Breast epithelium (tissue), 4 donors: Measurements from ENCODE around the gene SH3D19. TPM values are rescaled to one million over a fixed set of nuclear protein-coding genes. Genes with fewer than 3 reads are reported as not detected.
A peak's percentile ranks its signal among the peaks of the same experiment; 100 is the strongest.

ENCODE experiments used
- DNase-seq, 2 donors: peaks; one replicate each; pipeline ENCODE4 v3.0.0-alpha.2; 2019; ENCODE audit warnings: low spot score in 2 of 2
- H3K27ac ChIP-seq, 2 donors: fragments of 200-600 bp; sonication (generic) in 1 of 2; one replicate each; pipeline ENCODE4 v1.5.1; 2016 to 2019; ENCODE audit warnings: mild to moderate bottlenecking in 1 of 2
- H3K27me3 ChIP-seq, 2 donors: fragments of 200-600 bp; sonication (generic) in 1 of 2; one replicate each; pipeline versions ENCODE4 v1.5.1 to v1.6.0; 2017 to 2019; ENCODE audit warnings: control low read depth in 1 of 2, mild to moderate bottlenecking in 1 of 2
- H3K36me3 ChIP-seq: fragments of 200-600 bp; one replicate; pipeline ENCODE4 v1.5.1; 2019
- H3K4me1 ChIP-seq, 2 donors: fragments of 200-600 bp; sonication (generic); one replicate each; pipeline ENCODE4 v1.5.1; 2016 to 2019; ENCODE audit warnings: control low read depth in 1 of 2
- H3K4me3 ChIP-seq, 3 donors: fragments of 200-600 bp; sonication (generic); 1 replicate in 2 of 3; 2 replicates in 1 of 3; pipeline ENCODE4 v1.5.1; 2016 to 2019; ENCODE audit warnings: mild to moderate bottlenecking in 3 of 3, moderate library complexity in 2 of 3
- H3K9me3 ChIP-seq, 2 donors: fragments of 200-600 bp; sonication (generic) in 1 of 2; one replicate each; pipeline ENCODE4 v1.5.1; 2016 to 2019; ENCODE audit warnings: control low read depth in 1 of 2
- POLR2A ChIP-seq: fragments of 450-650 bp; IDR thresholded peaks from one replicate; pipeline ENCODE4 v1.6.1; 2016; ENCODE audit warnings: antibody characterized with exemption, mild to moderate bottlenecking, moderate library complexity
- POLR2AphosphoS5 ChIP-seq, 3 donors: sonication (generic); formaldehyde crosslinking; IDR thresholded peaks; one replicate each; pipeline ENCODE4 v1.6.1; 2017; ENCODE audit warnings: antibody characterized with exemption in 3 of 3
- intact Hi-C: fragments of 100-400 bp; cut with DNase I; formaldehyde crosslinking; loops from one replicate; pipeline ENCODE4 v1.15.1; 2023; ENCODE audit warnings: low total_unique reads
- total RNA-seq, 3 donors: library from RNA; depleted of rRNA; stranded (reverse); fragments of >200 nt; gene quantifications; one replicate each; pipeline ENCODE4 v1.1.0, GENCODE V29; 2016
- TF ChIP-seq, protein P1 (sequence below), 3 donors: fragments of 450-650 bp; IDR thresholded peaks; one replicate each; pipeline ENCODE4 v1.5.1; 2016 to 2017; ENCODE audit warnings: antibody characterized with exemption in 3 of 3, mild to moderate bottlenecking in 3 of 3, moderate library complexity in 3 of 3

SH3D19 gene
- total RNA-seq, 3 donors from 2014 or later, result 82.9 to 297 (median 113) TPM

- peak overlapping the region in 1 of 2 donors; percentile 0 for H3K27ac ChIP-seq
These were observed 158.8 kb downstream of the SH3D19 start for GRCh38 chr4:151166636-151167035.

GRCh38 chr4:151165205-151166000 is 160.0 kb downstream of the SH3D19 start:
- no peaks in the 10 kb centered on the region for H3K27me3 ChIP-seq
- DNase-seq, result no peak
- intact Hi-C loops, result no loop called here
- H3K36me3 ChIP-seq, result no peaks in the 10 kb centered on the region
- peak overlapping the region; percentile 30 to 81 for H3K27ac ChIP-seq
- no peaks in the 10 kb centered on the region for H3K4me1 ChIP-seq
- TF ChIP-seq, protein P1, sequence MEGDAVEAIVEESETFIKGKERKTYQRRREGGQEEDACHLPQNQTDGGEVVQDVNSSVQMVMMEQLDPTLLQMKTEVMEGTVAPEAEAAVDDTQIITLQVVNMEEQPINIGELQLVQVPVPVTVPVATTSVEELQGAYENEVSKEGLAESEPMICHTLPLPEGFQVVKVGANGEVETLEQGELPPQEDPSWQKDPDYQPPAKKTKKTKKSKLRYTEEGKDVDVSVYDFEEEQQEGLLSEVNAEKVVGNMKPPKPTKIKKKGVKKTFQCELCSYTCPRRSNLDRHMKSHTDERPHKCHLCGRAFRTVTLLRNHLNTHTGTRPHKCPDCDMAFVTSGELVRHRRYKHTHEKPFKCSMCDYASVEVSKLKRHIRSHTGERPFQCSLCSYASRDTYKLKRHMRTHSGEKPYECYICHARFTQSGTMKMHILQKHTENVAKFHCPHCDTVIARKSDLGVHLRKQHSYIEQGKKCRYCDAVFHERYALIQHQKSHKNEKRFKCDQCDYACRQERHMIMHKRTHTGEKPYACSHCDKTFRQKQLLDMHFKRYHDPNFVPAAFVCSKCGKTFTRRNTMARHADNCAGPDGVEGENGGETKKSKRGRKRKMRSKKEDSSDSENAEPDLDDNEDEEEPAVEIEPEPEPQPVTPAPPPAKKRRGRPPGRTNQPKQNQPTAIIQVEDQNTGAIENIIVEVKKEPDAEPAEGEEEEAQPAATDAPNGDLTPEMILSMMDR (IDR thresholded peaks at IDR 0.05), result no peak
- TF ChIP-seq POLR2A, result no peak
- TF ChIP-seq POLR2AphosphoS5 (IDR thresholded peaks at IDR 0.05), result no peak
- no peak overlapping the region for H3K4me3 ChIP-seq
- no peaks in the 10 kb centered on the region for H3K9me3 ChIP-seq

More at GRCh38 chr4:151166636-151167035, 158.8 kb downstream of the SH3D19 start:
- Histone ChIP-seq H3K4me3 (no peak overlapping the region), H3K36me3 (no peaks in the 10 kb centered on the region), H3K27me3 (no peaks in the 10 kb centered on the region), H3K9me3 (no peaks in the 10 kb centered on the region), H3K4me1 (no peaks in the 10 kb centered on the region)
- no peak for DNase-seq
- intact Hi-C loops, result no loop called here
- TF ChIP-seq POLR2AphosphoS5 (IDR thresholded peaks at IDR 0.05) (no peak), POLR2A (no peak)
- TF ChIP-seq, protein P1 (IDR thresholded peaks at IDR 0.05), result no peak

DNA sequence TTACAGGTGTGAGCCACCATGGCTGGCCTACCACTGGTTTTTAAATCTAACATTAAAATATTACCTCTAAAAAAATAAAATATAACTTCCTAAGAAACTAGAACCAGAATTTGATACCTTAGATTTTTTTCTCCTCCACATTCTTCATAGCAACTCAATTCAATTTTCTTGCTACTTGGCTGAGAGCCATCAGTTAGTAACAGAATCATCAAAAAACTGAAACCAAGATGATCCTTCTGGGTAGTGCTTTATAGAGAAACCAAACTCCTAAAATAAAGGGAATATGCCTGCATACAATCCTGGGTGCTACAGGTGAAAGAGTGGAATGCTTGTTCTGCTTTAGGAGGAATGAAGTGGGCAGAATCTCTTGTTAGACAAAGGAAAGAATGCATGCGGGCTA is 161.6 kb downstream of the SH3D19 start:
- no peaks in the 10 kb centered on the region for H3K9me3 ChIP-seq
- intact Hi-C loops, result no loop called here
- TF ChIP-seq, protein P1 (IDR thresholded peaks at IDR 0.05), result no peak
- TF ChIP-seq POLR2AphosphoS5 (IDR thresholded peaks at IDR 0.05), result no peak
- no peak for TF ChIP-seq POLR2A
- H3K4me1 ChIP-seq, result no peaks in the 10 kb centered on the region
- no peaks in the 10 kb centered on the region for H3K36me3 ChIP-seq
- H3K4me3 ChIP-seq, result no peak overlapping the region
- H3K27ac ChIP-seq, result no peak overlapping the region
- no peak for DNase-seq
- H3K27me3 ChIP-seq, result no peaks in the 10 kb centered on the region

DNA sequence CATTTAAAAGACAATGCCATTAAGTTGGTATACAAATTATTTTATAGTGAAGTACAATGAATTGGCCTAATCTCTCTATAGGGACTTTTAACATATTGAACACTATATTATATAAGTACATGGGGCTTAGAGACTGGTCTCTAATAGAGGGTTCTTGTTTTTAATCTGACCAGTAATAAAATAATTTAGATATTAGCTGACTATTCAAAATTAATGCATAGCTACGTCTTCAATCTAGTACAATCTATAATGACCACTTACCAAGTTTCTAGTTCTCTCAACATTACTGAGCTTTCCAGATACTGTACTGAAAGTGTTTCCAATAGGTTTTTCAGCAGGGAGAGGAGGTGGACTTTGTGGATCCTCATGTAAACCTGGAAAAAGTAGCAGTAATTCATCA is 166.4 kb downstream of the SH3D19 start:
- no peaks in the 10 kb centered on the region for H3K4me1 ChIP-seq
- H3K36me3 ChIP-seq, result no peaks in the 10 kb centered on the region
- no peak for DNase-seq
- no peak for TF ChIP-seq POLR2A
- TF ChIP-seq POLR2AphosphoS5 (IDR thresholded peaks at IDR 0.05), result no peak
- TF ChIP-seq, protein P1 (IDR thresholded peaks at IDR 0.05), result no peak
- no peak overlapping the region for H3K27ac ChIP-seq
- intact Hi-C loops, result no loop called here
- H3K4me3 ChIP-seq, result no peak overlapping the region
- H3K9me3 ChIP-seq, result no peaks in the 10 kb centered on the region
- H3K27me3 ChIP-seq, result no peaks in the 10 kb centered on the region

DNA sequence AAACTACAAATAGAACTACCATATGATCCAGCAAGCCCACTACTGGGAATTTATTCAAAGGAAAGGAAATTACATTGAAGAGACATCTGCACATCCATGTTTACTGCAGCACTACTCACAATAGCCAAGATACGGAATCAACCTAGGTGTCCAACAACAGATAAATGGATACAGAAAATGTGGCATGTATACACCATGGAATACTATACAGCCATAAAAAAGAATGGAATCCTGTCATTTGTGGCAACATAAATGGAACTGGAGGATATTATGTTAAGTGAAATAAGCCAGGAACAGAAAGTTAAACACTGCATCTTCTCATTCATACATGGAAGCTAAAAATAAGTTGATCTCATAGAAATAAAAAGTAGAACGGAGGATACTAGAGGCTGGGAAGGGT is 167.9 kb downstream of the SH3D19 start:
- no peaks in the 10 kb centered on the region for H3K27me3 ChIP-seq
- no peaks in the 10 kb centered on the region for H3K9me3 ChIP-seq
- intact Hi-C loops, result no loop called here
- DNase-seq, result no peak
- no peak overlapping the region for H3K4me3 ChIP-seq
- H3K36me3 ChIP-seq, result no peaks in the 10 kb centered on the region
- no peak overlapping the region for H3K27ac ChIP-seq
- H3K4me1 ChIP-seq, result no peaks in the 10 kb centered on the region
- TF ChIP-seq, protein P1 (IDR thresholded peaks at IDR 0.05), result no peak
- TF ChIP-seq POLR2A (no peak), POLR2AphosphoS5 (IDR thresholded peaks at IDR 0.05) (no peak)
